Tibial artery (tissue), 4 donors: Measurements from ENCODE around the gene PAPPA2.

Experiments
- DNase-seq, 2 donors: peaks; one replicate each; pipeline ENCODE4 v3.0.0-alpha.2; 2019
- H3K27ac ChIP-seq, 2 donors: fragments of 200-600 bp; sonication (generic) in 1 of 2; 1 replicate in 1 of 2; 2 replicates in 1 of 2; pipeline ENCODE4 v1.5.1; 2018 to 2019; ENCODE audit warnings: mild to moderate bottlenecking in 1 of 2
- H3K27me3 ChIP-seq, 2 donors: fragments of 200-600 bp; sonication (generic) in 1 of 2; one replicate each; pipeline versions ENCODE4 v1.5.1 to v1.6.0; 2016 to 2019
- H3K36me3 ChIP-seq, 3 donors: fragments of 200-600 bp; sonication (generic) in 2 of 3; one replicate each; pipeline ENCODE4 v1.5.1; 2016 to 2019; ENCODE audit warnings: mild to moderate bottlenecking in 2 of 3
- H3K4me1 ChIP-seq, 4 donors: fragments of 200-600 bp; sonication (generic) in 2 of 4; 1 replicate in 3 of 4; 2 replicates in 1 of 4; pipeline ENCODE4 v1.5.1; 2016 to 2019
- H3K4me3 ChIP-seq, 2 donors: fragments of 200-600 bp; sonication (generic) in 1 of 2; 1 replicate in 1 of 2; 2 replicates in 1 of 2; pipeline ENCODE4 v1.5.1; 2018 to 2019; ENCODE audit warnings: mild to moderate bottlenecking in 2 of 2
- H3K9me3 ChIP-seq, 3 donors: fragments of 200-600 bp; sonication (generic) in 1 of 3; one replicate each; pipeline ENCODE4 v1.5.1; 2016 to 2019
- CTCF ChIP-seq, 2 experiments: fragments of 200-600 bp in 1 of 2; fragments of 450-650 bp in 1 of 2; IDR thresholded peaks; one replicate each; pipeline ENCODE4 v1.5.1; 2017 to 2019; ENCODE audit warnings: antibody characterized with exemption in 2 of 2, mild to moderate bottlenecking in 1 of 2, moderate library complexity in 1 of 2
- intact Hi-C: fragments of 100-400 bp; cut with DNase I; formaldehyde crosslinking; loops from one replicate; pipeline ENCODE4 v1.15.0; 2023; ENCODE audit warnings: low total_unique reads

The PAPPA2 gene

GRCh38 chr1:176841238-176841637 is 378.3 kb downstream of the PAPPA2 start:
- intact Hi-C loops, result loop anchor here (5.0 to 10.0 kb wide), 2 partner anchors 279 to 466 kb away; no protein-coding TSS in a partner anchor
- no peaks in the 10 kb centered on the region for H3K9me3 ChIP-seq
- DNase-seq, result no peak
- TF ChIP-seq CTCF (IDR thresholded peaks at IDR 0.05), result no peak
- no peak overlapping the region for H3K27ac ChIP-seq
- peaks cover 0 to 12% (median 5%) of the 10 kb centered on the region in 4 donors for H3K4me1 ChIP-seq
- no peak overlapping the region for H3K4me3 ChIP-seq
- H3K36me3 ChIP-seq, result no peaks in the 10 kb centered on the region
- H3K27me3 ChIP-seq, result no peaks in the 10 kb centered on the region

GRCh38 chr1:176843352-176844297 is 380.6 kb downstream of the PAPPA2 start:
- peak; percentile 80 to 81 for TF ChIP-seq CTCF (IDR thresholded peaks at IDR 0.05)
- Histone ChIP-seq H3K27me3 (no peaks in the 10 kb centered on the region), H3K36me3 (no peaks in the 10 kb centered on the region), H3K9me3 (no peaks in the 10 kb centered on the region), H3K4me1 (peaks cover 0 to 12% (median 7%) of the 10 kb centered on the region in 4 donors), H3K4me3 (no peak overlapping the region), H3K27ac (peak overlapping the region in 1 of 2 donors; percentile 12)
- peak in 1 of 2 donors; percentile 38 for DNase-seq
- intact Hi-C loops, result loop anchor here (5.0 to 10.0 kb wide), 2 partner anchors 281 to 469 kb away; no protein-coding TSS in a partner anchor

GRCh38 chr1:176847052-176847451 is 384.1 kb downstream of the PAPPA2 start:
- H3K36me3 ChIP-seq, result no peaks in the 10 kb centered on the region
- no peaks in the 10 kb centered on the region for H3K9me3 ChIP-seq
- no peak overlapping the region for H3K4me3 ChIP-seq
- no peak overlapping the region for H3K27ac ChIP-seq
- no peaks in the 10 kb centered on the region for H3K27me3 ChIP-seq
- TF ChIP-seq CTCF (IDR thresholded peaks at IDR 0.05), result no peak
- intact Hi-C loops, result loop anchor here (10.0 kb wide), 1 partner anchor 472 kb away; no protein-coding TSS in a partner anchor
- no peak for DNase-seq
- H3K4me1 ChIP-seq, result peaks cover 0 to 12% (median 7%) of the 10 kb centered on the region in 4 donors

- TF ChIP-seq CTCF (IDR thresholded peaks at IDR 0.05), result no peak
Measured at GRCh38 chr1:176849281-176849680, 386.3 kb downstream of the PAPPA2 start.

GRCh38 chr1:176850871-176851270 is 387.9 kb downstream of the PAPPA2 start:
- Histone ChIP-seq H3K4me1 (peaks cover 0 to 5% (median 0%) of the 10 kb centered on the region in 4 donors), H3K36me3 (no peaks in the 10 kb centered on the region), H3K27ac (no peak overlapping the region), H3K4me3 (no peak overlapping the region), H3K9me3 (no peaks in the 10 kb centered on the region), H3K27me3 (no peaks in the 10 kb centered on the region)
- intact Hi-C loops, result no loop called here
- no peak for TF ChIP-seq CTCF (IDR thresholded peaks at IDR 0.05)
- no peak for DNase-seq

More at GRCh38 chr1:176849281-176849680, 386.3 kb downstream of the PAPPA2 start:
- DNase-seq, result no peak
- Histone ChIP-seq H3K27ac (no peak overlapping the region), H3K4me3 (no peak overlapping the region), H3K4me1 (peaks cover 0 to 5% (median under 1%) of the 10 kb centered on the region in 4 donors), H3K27me3 (no peaks in the 10 kb centered on the region), H3K36me3 (no peaks in the 10 kb centered on the region), H3K9me3 (no peaks in the 10 kb centered on the region)
- intact Hi-C loops, result loop anchor here (10.0 kb wide), 1 partner anchor 474 kb away; no protein-coding TSS in a partner anchor
